GM20000 (cell line): ENCODE measurements around the gene C2CD2.

ENCODE experiments used
- DNase-seq: peaks from one replicate; pipeline ENCODE4 v3.0.0; 2012; ENCODE audit warnings: low spot score
- CTCF ChIP-seq: IDR thresholded peaks from 2 replicates; pipeline ENCODE4 v1.5.1; 2012; ENCODE audit warnings: mild to moderate bottlenecking, control low read depth; ENCODE audit errors: extremely low read depth, missing control alignments

The C2CD2 gene

GRCh38 chr21:41874611-41875010 lies 79.2 kb downstream of the C2CD2 start:
- no peak for TF ChIP-seq CTCF
- no peak for DNase-seq

GRCh38 chr21:41873426-41873825 lies 80.4 kb downstream of the C2CD2 start:
- DNase-seq: no peak
- no peak for TF ChIP-seq CTCF

- TF ChIP-seq CTCF: no peak
- no peak for DNase-seq
Measured at GRCh38 chr21:41873005-41873404, 80.8 kb downstream of the C2CD2 start.

- DNase-seq: no peak
- no peak for TF ChIP-seq CTCF
Measured at GRCh38 chr21:41871293-41872030, 82.4 kb downstream of the C2CD2 start.

GRCh38 chr21:41869771-41870170 lies 84.0 kb downstream of the C2CD2 start:
- no peak for TF ChIP-seq CTCF
- DNase-seq: no peak

- peak; percentile 70 for DNase-seq
- no peak for TF ChIP-seq CTCF
Measured at GRCh38 chr21:41868062-41868710, 85.6 kb downstream of the C2CD2 start.

- DNase-seq: no peak
- TF ChIP-seq CTCF: no peak
Measured at GRCh38 chr21:41867313-41867712, 86.5 kb downstream of the C2CD2 start.
